WERI-Rb-1 (cell line): ENCODE results near the gene PACRG.
A peak's percentile ranks its signal among the peaks of the same experiment; 100 is the strongest.

ENCODE experiments used
- DNase-seq: peaks from one replicate; pipeline ENCODE4 v3.0.0-alpha.2; 2020
- H3K27ac ChIP-seq: fragments of 250-450 bp; sonication (Bioruptor Pico); 2 replicates; pipeline ENCODE4 v1.5.1; 2020; ENCODE audit warnings: mild to moderate bottlenecking, moderate library complexity
- H3K27me3 ChIP-seq: fragments of 250-450 bp; sonication (Bioruptor Pico); 2 replicates; pipeline ENCODE4 v1.5.1; 2021; ENCODE audit warnings: mild to moderate bottlenecking, low read depth, moderate library complexity; ENCODE audit not compliant: insufficient read depth, severe bottlenecking
- H3K36me3 ChIP-seq: fragments of 250-450 bp; sonication (Bioruptor Pico); 2 replicates; pipeline ENCODE4 v1.5.1; 2020; ENCODE audit warnings: mild to moderate bottlenecking, moderate library complexity
- H3K4me3 ChIP-seq: 2 replicates; pipeline ENCODE4 v1.5.1; 2011; ENCODE audit warnings: low read depth, mild to moderate bottlenecking, control low read depth, low read length
- H3K9me3 ChIP-seq: fragments of 250-450 bp; sonication (Bioruptor Pico); 2 replicates; pipeline ENCODE4 v1.5.1; 2021; ENCODE audit warnings: mild to moderate bottlenecking, moderate library complexity; ENCODE audit not compliant: severe bottlenecking
- TF ChIP-seq, protein P1 (sequence below): IDR thresholded peaks from 2 replicates; pipeline ENCODE4 v1.5.1; 2011; ENCODE audit warnings: low read depth, mild to moderate bottlenecking, control low read depth, inconsistent platforms, low read length

Gene PACRG

DNA sequence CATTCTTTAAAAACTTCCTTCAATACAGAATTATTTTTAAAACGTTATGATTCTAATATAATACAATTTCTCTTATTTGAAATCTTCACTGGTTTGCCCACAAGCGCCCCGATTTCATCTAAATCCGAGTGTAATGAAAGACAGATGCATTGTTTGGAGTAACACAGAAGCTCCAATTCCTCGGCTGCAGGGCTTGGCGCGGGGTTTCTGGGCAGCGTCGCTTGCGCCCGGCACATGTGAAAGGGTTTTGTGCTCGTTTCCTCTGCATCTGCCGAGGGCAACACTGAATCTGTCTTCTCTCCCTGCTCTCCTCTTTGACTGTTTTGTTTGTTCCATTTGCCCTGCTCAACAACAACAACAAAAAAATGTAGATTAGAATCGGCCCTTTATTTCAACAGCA, 438.1 kb downstream of the PACRG start:
- TF ChIP-seq, protein P1, sequence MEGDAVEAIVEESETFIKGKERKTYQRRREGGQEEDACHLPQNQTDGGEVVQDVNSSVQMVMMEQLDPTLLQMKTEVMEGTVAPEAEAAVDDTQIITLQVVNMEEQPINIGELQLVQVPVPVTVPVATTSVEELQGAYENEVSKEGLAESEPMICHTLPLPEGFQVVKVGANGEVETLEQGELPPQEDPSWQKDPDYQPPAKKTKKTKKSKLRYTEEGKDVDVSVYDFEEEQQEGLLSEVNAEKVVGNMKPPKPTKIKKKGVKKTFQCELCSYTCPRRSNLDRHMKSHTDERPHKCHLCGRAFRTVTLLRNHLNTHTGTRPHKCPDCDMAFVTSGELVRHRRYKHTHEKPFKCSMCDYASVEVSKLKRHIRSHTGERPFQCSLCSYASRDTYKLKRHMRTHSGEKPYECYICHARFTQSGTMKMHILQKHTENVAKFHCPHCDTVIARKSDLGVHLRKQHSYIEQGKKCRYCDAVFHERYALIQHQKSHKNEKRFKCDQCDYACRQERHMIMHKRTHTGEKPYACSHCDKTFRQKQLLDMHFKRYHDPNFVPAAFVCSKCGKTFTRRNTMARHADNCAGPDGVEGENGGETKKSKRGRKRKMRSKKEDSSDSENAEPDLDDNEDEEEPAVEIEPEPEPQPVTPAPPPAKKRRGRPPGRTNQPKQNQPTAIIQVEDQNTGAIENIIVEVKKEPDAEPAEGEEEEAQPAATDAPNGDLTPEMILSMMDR, result no peak
- Histone ChIP-seq H3K9me3 (peaks cover 5% of the 10 kb centered on the region), H3K27me3 (no peaks in the 10 kb centered on the region), H3K36me3 (no peaks in the 10 kb centered on the region), H3K27ac (no peak overlapping the region), H3K4me3 (no peak overlapping the region)
- no peak for DNase-seq

DNA sequence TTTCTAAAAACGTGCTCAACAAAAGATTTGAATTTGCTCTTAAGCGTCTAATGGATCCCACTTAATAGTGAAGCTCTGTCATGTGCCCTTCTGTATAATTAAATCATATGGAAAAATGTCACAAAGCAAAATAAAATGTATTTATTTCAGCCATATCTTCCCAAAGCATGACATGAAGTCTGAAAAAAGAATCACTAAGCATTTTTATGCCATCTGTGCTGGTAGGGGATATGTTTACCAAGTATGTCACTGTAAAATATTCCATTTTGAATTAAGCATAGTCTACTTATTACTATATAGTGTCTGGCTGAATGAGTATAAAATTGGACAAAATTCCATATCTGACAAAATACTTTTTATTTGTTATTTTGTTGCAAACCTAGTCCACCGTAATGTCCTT, 438.7 kb downstream of the PACRG start:
- DNase-seq, result no peak
- no peak overlapping the region for H3K27ac ChIP-seq
- TF ChIP-seq, protein P1, result no peak
- no peak overlapping the region for H3K4me3 ChIP-seq
- H3K36me3 ChIP-seq, result no peaks in the 10 kb centered on the region
- no peaks in the 10 kb centered on the region for H3K27me3 ChIP-seq
- peaks cover 5% of the 10 kb centered on the region for H3K9me3 ChIP-seq

DNA sequence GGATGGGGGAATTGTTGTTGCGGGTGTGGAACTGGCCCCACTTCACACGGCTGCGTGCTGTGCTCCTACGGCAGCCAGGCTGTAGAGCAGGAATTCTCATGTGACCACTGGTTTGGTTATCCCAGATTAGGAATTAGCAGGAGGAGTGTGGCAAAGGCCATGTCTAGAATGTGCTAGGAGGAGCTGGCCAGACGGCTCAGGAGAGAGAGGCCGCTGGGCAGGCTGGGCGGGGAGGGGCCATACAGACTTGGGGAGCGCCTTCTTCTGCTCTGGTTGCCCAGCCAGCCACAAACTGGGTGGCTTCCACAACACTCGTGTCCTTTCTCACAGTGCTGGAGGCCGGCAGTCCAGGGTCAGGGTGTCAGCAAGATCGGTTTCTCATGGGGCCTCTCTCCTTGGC, 441.7 kb downstream of the PACRG start:
- TF ChIP-seq, protein P1, result no peak
- Histone ChIP-seq H3K36me3 (no peaks in the 10 kb centered on the region), H3K27me3 (no peaks in the 10 kb centered on the region), H3K9me3 (peaks cover 5% of the 10 kb centered on the region), H3K27ac (no peak overlapping the region), H3K4me3 (no peak overlapping the region)
- DNase-seq, result no peak

DNA sequence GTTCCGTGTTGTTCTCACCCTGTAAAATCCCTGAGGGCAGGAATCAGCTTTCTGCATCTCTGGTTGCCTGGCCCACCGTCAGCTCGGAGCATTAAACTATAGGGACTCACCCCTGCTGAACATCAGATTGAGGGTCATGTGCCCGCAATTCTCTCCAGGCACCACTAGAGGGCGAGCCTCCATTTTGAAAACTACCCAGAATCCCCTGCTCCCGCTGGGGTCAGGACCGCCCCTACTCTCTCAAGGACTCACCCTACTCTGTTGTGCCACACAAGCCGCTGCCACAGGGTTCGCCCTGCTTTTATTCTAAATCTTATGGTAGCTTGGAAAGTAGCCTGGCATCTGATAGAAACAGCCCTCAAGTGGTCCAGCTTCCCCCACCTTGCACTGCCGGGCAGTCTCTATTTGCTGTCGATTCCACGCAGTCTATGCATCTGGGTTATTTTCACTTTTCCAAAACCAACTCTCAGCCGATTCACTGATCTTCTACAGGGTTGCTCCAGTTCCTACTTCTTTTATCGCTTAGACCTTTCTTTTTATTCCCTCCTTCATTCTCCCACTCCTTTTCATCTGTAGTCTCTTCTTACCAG, 442.6 kb downstream of the PACRG start:
- Histone ChIP-seq H3K4me3 (no peak overlapping the region), H3K27ac (no peak overlapping the region), H3K9me3 (peaks cover 5% of the 10 kb centered on the region), H3K36me3 (no peaks in the 10 kb centered on the region), H3K27me3 (no peaks in the 10 kb centered on the region)
- peak; percentile 29 for DNase-seq
- TF ChIP-seq, protein P1, result peak; percentile 73

DNA sequence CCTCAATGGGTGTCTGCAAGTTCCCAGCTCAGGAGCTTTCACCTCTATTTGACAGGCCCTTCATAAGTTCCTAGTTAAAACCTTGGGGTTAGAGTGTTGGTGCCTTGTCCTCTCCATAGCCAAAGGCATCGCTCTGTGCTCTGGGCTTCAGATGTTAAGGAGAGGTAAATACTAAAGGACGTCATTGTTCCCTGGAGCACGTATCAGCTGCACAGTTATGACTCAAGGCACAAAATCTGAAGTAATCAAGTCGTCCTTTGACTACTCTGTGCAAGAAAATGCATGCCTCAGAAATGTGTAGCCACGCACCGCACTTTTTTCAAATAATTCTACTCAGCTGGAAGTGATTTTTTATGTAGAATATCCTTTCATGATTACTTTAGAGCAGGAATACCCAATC, 446.0 kb downstream of the PACRG start:
- peaks cover 5% of the 10 kb centered on the region for H3K9me3 ChIP-seq
- no peak overlapping the region for H3K4me3 ChIP-seq
- no peak overlapping the region for H3K27ac ChIP-seq
- DNase-seq, result no peak
- H3K27me3 ChIP-seq, result no peaks in the 10 kb centered on the region
- TF ChIP-seq, protein P1, result no peak
- no peaks in the 10 kb centered on the region for H3K36me3 ChIP-seq

DNA sequence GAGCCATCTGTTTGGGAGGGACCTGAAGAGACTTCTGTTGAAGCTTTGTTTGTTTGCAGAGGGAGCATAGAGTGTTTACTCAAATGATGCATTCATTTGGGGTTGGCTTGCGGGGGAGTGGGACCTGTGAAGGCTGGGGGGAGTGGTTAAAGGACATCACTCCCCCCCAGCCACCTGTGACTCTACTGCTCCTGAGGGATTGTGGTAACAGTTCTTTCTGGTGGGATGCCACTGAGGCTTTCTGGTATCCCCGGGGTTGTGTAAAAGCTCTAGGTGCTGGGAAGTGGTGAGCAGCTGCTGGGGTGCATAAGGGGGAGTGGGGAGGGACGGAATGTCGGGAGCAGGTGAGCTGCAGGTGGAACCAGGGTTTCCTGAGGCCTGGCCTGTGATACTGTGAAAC, 447.5 kb downstream of the PACRG start:
- Histone ChIP-seq H3K27ac (no peak overlapping the region), H3K9me3 (peaks cover 2% of the 10 kb centered on the region), H3K27me3 (no peaks in the 10 kb centered on the region), H3K4me3 (no peak overlapping the region), H3K36me3 (no peaks in the 10 kb centered on the region)
- TF ChIP-seq, protein P1, result no peak
- no peak for DNase-seq
